Stimulated activated CD8-positive, alpha-beta memory T cell treated with anti-CD3 and anti-CD28 coated beads, Interleukin-12 subunit alpha, Interleukin-12 subunit beta, amount 100 ng/mL, for 4 hours (primary cell): ENCODE measurements around the gene IBA57.
"Not testable (repeated sequence)": the region's sequence is repeated elsewhere in the genome, so short reads cannot be mapped to it uniquely, and the experiment has no call there.

ENCODE experiments used
- DNase-seq: peaks from one replicate; pipeline ENCODE4 v3.0.0-alpha.2; 2020; ENCODE audit warnings: low read depth

Gene IBA57

DNA sequence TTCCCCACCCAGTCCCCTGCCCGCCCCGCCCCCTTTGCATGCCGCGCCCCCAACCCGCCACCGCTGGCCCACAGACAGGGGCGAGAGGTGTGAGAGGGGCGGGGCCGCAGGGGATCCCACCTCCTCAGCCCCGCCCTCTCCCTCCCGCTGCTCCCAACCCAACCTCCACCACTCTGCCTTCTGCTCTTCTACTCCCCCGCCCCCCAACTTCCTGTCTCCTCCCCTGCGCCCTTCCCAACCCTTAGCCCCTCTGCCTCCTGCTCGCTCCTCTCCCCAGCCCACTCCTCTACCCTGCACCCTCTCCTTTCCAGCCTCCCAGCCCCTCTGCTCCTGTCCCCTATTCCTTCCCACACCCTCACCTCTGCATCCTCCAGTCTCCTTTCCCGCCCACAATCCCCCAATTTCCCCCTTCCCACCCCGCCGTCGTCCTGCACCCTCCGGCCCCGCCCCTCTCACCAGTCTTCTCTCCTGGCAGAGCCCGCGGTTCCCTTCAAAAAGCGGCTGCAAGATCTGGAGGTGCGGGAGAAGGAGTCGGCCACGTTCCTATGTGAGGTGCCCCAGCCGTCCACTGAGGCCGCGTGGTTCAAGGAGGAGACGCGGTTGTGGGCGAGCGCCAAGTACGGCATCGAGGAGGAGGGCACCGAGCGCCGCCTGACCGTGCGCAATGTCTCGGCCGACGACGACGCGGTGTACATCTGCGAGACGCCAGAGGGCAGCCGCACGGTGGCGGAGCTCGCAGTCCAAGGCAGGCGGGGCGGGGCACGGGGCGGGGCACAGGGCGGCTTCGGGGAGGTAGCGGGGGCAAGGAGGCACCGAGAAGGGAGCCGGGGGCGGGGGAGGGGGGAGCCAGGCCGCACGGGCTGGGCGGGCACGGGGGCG is 47.6 kb downstream of the IBA57 start:
- peak; percentile 88 for DNase-seq

DNA sequence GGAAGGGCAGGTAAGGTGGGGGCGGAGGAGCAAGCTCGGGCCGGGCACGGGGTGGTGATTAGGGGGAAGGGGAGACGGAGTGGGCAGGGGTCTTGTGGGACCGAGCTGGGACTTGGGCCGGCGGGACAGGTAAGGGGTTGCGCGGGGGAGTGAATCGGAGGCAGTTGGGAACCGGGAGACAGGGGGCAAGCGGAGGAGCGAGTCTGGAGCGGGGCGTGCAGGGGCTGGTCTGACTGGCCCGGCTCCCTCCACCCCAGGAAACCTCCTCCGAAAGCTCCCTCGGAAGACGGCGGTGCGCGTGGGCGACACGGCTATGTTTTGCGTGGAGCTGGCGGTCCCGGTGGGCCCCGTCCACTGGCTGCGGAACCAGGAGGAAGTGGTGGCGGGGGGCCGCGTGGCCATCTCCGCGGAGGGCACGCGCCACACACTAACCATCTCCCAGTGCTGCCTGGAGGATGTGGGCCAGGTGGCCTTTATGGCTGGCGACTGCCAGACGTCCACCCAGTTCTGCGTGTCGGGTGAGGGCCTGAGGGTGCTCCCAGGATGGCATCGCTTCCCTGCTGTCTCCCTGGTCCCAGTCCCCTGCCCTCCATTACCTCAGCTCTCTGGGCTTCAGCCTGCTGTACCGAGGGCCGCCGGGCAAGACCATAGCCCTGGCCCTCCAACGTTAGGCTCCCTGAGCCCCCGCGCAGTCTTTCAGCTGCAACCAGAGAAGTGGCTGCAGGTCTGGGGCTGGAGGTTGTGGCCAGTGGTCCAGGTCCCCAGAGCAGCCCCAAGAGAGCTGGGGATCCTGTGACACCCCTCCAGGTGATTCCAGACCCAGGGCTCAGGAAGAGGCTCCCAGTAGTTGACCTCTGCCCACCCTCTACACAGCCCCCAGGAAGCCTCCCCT is 48.6 kb downstream of the IBA57 start:
- DNase-seq = no peak

DNA sequence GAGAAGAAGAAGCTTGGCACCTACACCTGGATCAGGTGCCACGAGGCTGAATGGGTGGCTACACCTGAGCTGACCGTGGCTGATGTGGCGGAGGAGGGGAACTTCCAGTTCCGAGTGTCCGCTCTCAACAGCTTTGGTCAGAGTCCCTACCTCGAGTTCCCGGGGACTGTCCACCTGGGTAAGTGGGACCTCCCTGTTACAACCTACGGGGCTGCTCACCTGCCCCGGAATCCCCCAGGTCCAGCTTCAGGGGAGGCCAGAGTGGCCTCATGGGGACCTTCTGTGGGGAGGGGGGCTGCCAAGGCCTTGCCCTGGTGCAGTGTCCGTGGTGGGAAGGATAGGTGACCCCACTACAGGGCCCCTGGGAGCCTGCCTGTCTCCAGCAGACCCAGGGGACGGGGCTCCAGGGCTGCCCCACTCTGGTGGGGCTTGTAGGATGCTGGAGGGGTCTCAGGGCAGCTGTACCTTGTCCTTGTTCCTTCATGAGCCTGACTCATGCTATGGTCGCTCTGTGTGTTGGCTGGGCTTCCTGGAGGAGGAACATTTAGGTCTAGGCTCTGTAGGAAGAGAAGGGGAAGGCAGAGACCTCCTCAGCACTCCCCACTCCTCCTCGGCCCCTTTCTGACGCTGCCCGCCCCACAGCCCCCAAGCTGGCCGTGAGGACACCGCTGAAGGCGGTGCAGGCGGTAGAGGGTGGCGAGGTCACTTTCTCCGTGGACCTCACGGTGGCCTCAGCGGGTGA is 49.5 kb downstream of the IBA57 start:
- DNase-seq = no peak

DNA sequence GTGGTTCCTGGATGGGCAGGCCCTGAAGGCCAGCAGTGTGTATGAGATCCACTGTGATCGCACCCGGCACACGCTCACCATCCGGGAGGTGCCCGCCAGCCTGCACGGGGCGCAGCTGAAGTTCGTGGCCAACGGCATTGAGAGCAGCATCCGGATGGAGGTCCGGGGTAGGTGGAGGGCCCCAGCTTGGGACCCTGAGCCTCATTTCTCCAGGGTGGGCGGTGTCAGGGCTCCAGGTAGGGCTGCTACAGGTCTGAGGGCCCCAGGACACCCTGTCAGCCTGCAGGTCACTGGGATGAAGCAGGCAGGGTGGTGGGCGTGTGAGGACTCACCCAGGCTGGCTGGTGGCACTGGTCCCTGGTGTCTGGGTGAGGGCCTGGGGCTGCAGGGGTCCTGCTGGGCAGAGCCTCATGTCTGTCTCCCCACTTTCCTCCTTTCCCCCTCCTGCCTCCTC is 50.1 kb downstream of the IBA57 start:
- DNase-seq = no peak

DNA sequence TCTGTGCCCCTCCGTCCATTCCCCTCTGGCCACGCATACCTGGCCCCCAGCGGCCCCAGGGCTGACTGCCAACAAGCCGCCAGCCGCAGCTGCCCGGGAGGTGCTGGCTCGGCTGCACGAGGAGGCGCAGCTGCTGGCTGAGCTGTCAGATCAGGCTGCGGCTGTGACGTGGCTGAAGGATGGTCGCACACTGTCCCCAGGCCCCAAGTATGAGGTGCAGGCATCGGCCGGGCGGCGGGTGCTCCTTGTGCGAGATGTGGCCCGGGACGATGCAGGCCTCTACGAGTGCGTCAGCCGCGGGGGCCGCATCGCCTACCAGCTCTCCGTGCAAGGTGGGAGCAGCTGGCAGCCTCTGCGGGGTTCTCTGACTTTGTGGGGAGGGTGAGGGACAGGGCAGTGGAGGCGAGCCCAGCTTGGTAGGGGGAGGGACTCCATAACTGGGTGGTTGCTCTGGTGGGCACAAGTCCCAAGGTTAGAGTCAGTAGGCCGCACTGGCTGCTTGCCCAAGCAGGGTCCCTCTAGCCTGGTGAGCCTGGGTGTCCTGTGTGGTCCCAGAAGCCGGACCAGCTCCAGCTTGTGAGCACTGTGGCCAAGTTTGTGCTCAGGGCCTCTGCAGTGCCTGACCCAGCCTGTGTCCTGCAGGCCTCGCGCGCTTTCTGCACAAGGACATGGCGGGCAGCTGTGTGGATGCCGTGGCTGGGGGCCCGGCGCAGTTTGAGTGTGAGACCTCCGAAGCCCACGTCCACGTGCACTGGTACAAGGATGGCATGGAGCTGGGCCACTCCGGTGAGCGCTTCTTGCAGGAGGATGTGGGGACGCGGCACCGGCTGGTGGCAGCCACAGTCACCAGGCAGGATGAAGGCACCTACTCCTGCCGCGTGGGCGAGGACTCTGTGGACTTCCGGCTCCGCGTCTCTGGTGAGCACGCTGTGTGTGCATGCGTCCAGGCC is 51.0 kb downstream of the IBA57 start:
- no peak for DNase-seq

DNA sequence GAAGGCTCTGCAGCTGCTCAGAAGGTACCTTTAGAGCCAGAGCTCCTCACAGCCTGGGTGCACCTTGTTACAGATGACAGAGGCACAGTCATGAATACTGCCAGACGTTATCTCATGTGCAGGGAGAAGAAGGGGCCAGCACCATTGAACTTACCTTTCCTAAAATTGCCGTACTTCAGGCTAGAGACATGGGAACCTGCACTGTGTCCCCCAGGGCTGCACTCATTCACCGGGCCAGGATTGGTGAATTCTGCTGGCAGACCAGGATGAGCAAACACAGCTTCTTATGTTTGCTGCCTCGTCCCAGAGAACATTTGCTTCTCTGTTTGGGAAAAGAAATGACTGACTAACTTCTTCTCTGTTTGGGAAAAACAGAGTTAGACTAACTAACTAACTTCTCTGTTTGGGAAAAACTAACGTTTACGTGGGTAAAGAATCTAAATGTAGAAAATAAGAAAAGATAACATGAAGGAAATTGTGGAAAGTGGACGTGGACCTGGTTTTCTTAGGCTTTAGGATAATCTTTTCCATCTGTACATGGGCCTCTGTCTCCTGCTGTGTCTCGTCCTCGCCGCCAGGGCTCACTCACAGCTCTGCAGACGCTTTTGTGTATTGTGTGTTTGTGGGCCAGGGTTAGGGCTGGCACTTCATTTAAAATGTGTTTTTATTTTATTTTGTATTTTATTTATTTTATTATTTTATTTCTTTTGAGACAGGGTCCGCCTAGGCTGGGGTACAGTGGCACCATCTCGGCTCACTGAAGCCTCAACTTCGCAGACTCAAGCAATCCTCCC is 52.1 kb downstream of the IBA57 start:
- DNase-seq = no peak

DNA sequence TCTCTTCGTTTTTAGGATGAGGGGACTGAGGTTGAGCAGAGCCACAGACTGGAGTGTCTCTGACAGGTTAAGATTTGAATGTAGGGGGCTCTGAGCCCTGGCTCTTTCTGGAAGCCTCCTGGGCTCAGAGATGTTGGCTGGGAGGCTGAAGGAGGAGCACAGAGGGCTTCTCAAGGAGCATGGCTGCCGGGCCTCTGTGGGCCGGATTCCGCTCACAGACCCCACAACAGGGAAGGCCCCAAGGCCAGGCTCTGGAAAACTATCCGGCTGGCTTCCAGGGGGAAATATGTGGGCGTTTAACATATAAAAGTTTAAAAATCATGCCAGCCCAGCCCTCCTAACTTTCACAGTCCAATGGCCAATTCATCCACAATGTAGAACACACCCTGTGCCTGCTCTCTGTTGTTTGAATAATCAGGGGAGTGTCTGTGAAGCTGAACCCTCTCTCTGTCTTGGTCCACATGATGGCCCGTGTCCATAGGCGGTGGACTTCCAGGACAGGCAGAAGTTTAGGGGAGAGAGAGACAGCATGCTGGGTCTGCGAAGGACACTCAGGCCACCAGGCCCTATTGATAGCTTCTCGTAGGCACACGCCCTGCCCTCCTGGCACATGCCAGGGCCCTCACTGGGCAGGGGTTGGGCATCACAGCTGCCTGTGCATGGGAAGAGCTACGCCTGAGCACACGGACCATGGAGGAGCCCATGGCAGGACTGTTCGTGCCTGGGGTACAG is 53.1 kb downstream of the IBA57 start:
- DNase-seq = no peak

DNA sequence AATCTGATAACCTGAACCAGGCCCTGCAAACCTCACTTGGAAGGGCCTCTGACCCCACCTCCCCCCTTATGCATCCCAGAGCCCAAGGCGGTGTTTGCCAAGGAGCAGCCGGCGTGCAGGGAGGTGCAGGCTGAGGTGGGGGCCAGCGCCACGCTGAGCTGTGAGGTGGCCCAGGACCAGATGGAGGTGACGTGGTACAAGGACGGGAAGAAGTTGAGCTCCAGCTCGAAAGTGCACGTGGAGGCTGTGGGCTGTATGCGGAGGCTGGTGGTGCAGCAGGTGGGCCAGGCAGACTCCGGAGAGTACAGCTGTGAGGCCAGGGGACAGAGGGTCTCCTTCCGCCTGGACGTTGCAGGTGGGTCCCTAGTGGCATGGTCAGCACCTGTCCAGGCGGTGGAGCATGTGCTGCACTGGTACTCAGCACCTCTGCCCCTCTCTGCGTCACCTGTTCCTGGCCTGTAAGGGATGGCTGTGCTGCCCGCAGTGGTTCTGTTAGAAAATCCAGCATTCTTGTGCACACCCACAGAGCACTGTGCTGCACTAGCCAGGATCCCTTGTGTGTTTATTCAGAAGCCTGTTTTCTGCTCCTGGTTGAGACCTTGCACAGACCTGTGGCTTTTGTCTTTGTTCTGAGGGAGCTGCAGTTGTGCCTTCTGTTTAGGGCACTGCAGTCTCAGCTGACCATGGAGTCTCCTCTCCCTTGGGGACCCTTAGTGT is 53.8 kb downstream of the IBA57 start:
- DNase-seq = no peak

DNA sequence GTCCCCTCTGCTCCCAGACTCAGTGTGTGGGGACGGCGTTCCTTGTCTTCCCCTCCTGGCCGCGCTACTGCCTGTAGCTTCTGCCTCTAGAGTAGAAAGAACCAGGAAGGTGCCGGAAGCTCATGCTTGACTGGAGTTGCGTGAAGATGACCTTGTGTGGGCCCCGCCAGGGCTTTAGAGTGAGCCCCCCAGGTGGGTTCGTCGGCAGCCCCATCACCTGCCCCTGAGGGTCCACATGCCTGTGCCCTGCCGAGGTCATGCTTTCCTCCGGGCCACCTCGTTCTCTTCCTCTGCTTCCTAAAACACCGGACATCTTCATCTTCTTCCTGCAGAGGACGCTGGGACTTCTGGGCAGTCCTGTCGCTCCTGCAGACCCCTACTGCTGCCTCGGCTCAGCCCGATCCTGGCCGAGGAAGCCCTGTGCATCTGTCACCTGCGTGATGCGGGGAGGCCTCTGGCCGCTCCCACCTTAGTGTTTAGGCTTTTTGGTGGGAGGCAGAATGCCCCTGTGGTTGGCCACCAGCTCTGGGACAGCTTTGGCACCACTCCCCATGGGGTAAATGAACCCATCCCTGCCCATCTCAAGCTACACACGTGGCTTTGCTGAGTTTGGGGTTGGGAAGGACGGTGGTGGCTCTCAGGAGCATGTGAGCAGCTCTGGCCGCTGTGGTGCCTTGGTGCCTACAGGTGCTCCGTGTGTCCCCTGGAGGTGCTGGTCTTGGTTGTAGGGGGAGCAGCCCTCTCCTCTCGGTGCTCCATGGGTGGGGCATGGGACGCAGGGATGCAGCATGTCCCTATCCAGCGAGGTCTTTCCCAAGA is 54.6 kb downstream of the IBA57 start:
- no peak for DNase-seq

DNA sequence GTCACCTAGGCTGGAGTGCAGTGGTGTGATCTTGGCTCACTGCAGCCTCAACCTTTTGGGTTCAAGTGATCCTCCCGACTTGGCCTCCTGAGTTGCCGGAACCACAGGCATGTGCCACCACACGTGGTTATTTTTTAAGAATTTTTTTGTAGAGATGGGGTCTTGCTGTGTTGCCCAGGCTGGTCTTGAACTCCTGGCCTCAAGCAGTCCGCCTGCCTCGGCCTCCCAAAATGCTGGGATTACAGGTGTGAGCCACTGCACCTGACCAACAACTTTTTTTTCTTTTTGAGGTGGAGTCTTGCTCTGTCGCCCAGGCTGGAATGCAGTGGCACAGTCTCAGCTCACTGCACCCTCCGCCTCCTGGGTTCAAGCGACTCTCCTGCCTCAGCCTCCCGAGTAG is 55.5 kb downstream of the IBA57 start:
- not testable (repeated sequence) for DNase-seq

DNA sequence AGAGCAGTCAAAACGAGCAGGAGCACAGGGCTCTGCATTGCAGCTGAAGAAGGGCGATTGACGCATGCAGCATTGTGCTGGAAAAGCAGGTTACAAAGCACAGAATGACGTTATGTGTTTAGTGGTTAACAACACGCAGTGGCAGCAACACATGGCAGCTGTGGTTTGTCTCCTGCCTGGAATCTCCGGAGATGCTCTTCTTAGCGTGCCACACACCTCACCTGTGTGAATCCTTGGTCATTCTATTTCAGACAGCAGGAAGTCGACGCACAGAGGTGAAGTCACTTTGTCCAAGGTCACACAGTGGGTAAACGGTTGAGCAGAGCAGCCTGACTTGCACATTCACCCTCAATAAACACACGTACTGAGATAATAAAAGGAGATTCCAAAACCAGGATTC is 56.9 kb downstream of the IBA57 start:
- DNase-seq = no peak

DNA sequence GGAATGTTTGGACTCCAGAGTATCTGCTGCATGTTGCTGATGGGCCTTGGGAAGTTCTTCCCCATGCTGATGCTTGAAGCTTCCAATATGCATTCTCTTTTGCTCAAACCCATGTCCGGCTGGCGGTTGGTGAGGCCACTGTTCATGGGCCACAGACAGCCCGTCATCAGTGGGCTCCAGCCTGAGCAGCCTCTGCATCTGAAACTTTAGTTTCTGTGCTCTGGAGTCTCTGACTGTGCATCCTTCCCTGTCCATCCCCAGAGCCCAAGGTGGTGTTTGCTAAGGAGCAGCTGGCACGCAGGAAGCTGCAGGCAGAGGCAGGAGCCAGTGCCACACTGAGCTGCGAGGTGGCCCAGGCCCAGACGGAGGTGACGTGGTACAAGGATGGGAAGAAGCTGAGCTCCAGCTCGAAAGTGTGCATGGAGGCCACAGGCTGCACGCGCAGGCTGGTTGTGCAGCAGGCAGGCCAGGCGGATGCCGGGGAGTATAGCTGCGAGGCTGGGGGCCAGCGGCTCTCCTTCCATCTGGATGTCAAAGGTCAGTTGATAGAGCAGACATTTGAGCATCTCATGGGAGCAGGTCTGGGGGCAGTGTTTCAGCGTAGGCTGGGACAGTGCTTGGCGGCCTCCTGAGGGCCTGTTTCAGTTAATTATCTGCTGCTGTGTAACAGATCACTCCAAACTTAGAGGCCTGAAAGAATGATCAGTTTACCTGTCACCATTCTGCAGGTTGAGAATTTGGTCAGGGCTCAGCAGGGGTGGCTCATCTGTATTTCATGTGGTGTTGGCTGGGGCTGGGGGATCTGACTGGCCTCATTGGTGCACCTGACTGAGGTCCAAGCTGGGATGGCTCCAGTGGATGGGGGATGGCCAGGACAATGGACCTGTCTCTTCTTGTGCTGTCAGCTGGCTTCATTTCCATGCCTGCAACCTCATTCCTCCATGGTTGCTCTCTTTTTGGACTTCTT is 58.9 kb downstream of the IBA57 start:
- no peak for DNase-seq

DNA sequence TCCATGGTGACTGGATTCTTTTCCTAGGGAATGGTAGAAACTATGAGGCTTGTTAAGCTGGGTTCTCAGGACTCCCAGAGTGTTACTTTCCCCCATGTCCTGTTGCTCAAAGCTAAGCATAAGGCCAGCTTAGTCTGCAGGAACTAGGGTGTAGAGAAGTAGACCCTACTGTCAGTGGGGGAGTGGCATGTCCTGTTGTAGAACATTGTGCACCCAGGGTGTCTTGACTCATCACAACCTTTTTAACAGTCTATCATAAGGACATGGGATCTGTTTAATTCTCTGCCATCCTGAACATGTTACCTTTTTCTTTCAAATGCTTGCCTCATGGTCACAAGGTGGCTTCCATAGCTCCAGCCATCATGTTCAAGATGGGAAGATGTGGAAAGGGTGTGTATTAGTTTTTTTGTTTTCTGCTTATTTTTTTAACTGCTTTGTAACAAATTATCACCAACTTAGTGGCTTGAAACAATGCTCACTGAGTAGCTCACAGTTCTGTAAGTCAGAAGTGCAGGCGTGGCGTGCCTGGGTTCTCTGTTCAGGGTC is 59.6 kb downstream of the IBA57 start:
- no peak for DNase-seq

DNA sequence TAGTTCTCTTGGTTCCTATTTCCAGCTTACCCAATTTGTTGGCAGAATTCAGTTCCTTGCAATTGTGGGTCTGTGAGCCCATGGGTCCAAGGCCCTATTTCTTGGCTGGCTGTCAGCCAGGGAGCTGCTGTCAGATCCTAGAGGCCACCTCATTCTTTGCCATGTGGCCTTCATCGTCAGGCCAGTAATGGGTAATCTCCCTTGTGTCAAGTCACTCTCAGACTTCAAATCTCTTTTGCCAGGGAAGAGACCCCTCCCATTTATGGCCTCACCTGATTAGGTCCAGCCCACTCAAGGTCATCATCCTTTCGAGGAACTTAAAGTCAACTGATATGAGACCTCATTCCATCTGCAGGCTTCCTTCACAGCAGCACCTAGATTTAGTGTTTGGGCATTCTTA is 60.1 kb downstream of the IBA57 start:
- no peak for DNase-seq

DNA sequence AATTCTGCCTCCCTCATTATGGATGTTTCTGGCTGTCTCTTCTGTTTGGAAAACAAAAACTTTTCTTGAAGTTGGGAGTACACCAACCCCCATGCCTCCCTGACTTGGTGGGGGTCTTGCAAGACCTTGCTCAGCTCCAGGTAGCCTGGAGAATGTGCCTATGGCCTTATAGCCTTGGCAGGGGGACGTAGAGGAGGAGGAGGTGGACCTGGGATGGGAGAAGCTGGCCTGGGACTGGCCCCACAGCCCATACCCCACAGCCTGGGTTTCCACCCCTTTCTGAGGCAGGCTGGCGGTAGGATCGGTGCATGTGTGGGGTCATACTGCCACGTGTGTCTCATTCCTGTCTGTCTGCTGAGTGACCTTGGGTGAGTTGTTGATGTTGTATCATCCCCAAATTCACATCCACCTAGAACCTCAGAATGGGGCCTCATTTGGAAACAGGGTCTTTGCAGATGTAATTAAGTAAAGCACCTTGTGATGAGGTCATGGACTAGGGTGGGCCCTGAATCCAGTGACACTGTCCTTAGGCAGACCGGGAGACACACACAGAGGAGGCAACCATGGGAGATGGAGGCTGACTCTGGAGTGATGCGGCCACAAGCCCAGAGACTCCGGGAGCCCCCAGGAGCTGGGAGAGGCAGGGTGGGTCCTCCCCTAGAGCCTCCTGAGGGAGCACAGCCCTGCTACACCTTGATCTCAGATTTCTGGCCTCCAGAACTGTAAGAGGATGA is 60.7 kb downstream of the IBA57 start:
- no peak for DNase-seq
